MV-4-11 (cell line): Measurements from ENCODE around the gene FIZ1.
"Not testable (repeated sequence)": the region's sequence is repeated elsewhere in the genome, so short reads cannot be mapped to it uniquely, and the experiment has no call there.

Experiments used
- DNase-seq: peaks from one replicate; lab custom pipeline; 2025; lab: John Stamatoyannopoulos, UW

Gene FIZ1

DNA sequence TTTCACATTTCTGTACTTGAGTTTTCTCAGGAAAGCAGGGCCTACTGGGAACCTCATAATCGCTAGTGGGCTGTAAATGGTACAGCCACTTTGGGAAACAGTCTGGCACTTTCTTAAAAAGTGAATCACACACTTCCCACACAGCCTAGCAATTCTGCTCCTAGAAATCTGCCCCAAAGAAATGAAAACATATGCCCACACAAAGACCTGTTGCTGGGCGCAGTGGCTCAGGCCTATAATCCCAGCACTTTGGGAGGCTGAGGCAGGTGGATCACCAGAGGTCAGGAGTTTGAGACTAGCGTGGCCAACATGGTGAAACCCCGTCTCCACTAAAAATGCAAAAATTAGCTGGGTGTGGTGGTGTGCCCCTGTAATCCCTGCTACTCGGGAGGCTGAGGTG is 29.8 kb downstream of the FIZ1 start:
- not testable (repeated sequence) for DNase-seq

- no peak for DNase-seq
Measured at GRCh38 chr19:55567708-55568328, 31.5 kb downstream of the FIZ1 start.

DNA sequence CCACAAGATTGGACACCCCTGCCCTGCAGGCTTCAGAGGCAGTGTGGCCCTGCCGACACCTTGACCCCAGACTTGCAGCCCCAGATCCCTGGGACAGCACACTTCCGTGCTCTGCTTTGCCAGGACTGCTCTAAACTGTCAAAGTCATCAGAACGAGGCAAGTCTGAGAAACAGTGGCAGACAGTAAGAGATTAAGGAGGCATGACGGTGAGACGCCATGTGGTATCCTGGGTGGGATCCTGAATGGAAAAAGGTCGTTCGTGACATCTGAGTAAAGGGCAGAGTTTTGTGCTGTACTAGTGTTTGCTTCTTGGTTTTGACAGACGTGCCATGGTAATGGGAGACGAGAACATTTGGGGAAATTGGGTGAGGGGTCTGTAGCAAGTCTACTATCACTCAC is 32.5 kb downstream of the FIZ1 start:
- DNase-seq, result no peak

GRCh38 chr19:55563261-55563690 is 36.0 kb downstream of the FIZ1 start:
- DNase-seq, result no peak

DNA sequence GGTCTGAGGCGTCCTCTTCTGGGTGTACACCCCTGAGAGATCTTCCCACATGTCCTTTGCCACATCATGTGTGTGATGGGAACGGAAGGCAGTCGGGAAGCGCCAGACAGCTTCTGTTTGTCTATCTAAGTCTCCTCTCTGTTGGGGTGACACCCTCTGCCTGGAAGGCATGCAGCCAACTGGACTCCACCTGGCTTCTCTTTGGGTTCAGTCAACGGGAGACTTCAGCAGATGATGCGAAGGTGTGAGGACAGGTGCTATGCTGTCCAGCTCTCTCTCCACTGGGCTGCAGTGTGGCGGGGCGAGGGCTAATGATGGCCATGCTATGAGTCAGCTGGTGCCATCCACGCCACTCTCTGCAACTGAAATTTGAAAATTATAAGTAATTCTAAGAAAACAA is 39.6 kb downstream of the FIZ1 start:
- DNase-seq, result no peak

- DNase-seq, result no peak
Measured at GRCh38 chr19:55554741-55555152, 44.6 kb downstream of the FIZ1 start.

DNA sequence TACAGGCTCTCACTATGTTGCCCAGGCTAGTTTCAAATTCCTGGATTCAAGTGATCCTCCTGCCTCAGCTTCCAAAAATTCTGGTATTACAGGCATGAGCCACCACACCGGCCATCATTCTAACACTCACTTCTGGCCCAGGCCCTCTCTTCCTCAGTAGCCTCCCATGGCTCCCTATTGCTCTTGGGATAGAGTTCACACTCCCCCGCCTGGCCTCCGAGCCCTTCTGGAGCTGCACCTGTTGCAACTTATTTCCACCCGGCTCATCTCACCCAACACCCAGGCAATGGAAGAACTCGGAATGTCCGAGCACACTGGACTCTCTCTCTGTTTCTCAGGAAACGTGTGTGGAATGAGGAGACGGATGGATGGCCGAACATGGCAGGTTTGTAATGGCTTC is 45.0 kb downstream of the FIZ1 start:
- no peak for DNase-seq

GRCh38 chr19:55553217-55554182 is 45.8 kb downstream of the FIZ1 start:
- DNase-seq, result no peak

DNA sequence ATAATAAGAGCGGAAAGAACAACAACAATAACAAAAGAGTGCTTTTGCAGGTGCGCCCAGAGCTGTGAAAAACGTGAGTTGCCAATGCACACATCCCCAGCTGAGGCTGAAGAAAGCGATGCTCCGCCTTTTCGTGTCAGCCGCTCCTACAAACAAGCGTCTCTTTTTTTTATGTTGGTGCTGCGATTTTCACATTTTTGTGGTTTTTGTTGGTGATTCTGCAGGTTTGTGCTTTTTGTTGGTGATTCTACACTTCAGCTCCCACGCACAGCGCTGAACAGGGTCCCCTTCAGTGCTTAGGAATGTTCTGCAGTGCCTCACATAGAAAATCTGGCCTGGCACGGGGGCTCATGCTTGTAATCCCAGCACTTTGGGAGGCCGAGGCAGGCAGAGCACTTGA is 46.7 kb downstream of the FIZ1 start:
- no peak for DNase-seq

GRCh38 chr19:55552206-55552605 is 47.1 kb downstream of the FIZ1 start:
- DNase-seq, result no peak

DNA sequence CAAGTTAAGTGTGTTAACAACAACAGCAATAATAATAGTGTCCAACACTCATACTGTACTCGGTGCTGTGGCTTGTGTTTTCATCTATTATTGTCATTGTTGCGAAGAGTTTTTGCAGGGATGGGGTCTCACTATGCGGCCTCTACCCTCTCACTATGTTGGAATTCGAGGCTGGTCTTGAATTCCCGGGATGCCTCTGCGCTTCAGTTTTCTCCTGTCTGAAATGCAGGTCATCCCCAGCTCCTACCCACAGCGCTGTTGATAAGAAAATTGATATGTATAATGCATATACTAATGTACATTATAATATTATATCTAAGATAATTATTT is 49.0 kb downstream of the FIZ1 start:
- no peak for DNase-seq

GRCh38 chr19:55549500-55550320 is 49.6 kb downstream of the FIZ1 start:
- DNase-seq, result no peak

DNA sequence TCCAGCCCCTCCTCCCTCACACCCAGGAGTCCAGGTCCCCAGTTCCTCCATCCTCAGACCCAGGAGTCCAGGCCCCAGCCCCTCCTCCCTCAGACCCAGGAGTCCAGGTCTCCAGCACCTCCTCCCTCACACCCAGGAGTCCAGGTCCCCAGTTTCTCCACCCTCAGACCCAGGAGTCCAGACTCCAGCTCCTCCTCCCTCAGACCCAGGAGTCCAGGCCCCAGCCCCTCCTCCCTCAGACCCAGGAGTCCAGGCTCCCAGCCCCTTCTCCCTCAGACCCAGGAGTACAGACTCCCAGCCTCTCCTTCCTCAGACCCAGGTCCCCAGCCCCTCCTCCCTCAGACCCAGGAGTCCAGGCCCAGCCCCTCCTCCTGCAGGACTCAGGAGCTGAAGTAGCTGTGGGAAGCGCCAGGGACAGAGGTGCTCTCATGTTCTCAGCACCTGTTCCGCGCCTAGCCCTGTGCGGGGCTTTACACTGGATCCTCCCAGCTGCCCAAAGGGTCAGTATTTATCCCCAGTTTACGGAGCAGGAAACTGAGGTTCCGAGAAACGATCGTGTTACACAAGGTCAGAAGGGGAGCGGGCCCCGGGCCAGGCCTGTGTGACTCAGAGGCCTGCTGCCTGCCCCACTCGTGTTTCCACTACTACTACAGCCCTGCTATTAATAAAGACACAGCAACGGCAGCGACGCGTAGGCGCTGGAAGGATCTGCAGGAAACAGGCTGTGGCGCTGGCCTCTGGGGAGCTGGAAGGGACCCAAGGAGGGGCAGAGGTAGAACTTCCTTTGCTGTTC is 52.3 kb downstream of the FIZ1 start:
- peak; percentile 82 for DNase-seq

DNA sequence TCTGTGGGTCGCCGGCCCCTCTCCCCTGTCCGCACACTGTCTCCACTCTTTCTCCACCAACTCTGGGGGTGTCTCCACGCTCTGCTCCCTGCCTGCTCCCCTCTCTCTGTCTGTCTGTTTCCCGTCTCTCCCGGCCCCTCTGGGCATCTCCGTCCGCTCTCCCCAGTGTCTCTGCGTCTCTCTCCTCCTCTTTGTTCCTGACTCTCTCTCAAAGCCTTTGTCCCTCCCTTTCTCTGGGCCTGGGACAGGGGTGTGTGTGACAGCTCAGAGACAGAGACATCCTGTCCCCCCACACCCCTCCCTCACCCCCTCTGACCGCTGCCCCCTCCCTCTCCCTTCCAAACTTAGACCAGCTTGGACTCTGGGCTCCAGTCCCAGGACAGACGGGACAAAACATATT is 53.3 kb downstream of the FIZ1 start:
- no peak for DNase-seq

DNA sequence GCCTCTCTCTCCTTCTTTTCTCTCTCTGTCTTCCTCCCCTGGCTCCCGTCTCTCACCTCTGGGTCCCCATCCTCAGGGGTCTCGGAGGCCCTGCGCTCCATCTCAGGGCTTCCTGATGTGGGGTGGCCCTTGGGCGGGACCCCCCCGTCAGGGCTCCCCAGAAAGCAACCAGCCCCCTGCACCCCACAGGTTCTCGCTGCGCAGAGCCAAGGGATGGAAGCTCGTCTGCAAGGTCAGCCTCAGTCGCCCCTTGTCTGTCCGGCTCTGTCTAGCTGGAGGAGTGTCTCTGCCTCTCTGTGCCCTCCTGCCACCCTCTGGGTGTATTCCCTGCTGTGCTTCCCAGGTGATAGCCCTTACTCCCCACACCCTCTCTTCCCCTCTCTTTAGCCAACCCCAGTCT is 53.9 kb downstream of the FIZ1 start, which contains the start of gene SBK3:
Gene SBK3 (minus strand): TSS at position 101 of the 400 bp plus-strand sequence. CDS start 0 bp downstream, at position 101.
- DNase-seq, result no peak

- no peak for DNase-seq
Measured at GRCh38 chr19:55544776-55545439, 54.4 kb downstream of the FIZ1 start.

DNA sequence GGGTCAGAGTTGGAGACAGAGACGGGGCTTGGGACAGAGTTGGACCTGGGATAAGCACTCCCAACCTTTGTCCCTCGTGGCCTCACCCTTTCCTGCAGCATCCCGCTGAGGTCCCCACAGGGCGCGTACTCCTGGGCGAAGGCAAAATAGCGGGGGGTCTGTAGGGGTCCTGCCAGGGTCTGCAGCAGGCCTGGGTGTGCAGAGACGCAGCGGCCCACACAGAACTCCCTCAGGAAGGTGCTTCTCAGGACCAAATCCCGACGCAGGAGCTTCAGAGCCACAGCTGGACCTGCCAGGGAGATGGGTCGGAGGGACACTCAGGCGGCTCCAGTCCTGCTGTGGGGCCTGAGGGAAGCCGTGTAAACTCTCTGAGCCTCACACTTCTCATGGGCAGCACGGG is 55.3 kb downstream of the FIZ1 start:
- no peak for DNase-seq

- no peak for DNase-seq
Measured at GRCh38 chr19:55543567-55543966, 55.8 kb downstream of the FIZ1 start.

DNA sequence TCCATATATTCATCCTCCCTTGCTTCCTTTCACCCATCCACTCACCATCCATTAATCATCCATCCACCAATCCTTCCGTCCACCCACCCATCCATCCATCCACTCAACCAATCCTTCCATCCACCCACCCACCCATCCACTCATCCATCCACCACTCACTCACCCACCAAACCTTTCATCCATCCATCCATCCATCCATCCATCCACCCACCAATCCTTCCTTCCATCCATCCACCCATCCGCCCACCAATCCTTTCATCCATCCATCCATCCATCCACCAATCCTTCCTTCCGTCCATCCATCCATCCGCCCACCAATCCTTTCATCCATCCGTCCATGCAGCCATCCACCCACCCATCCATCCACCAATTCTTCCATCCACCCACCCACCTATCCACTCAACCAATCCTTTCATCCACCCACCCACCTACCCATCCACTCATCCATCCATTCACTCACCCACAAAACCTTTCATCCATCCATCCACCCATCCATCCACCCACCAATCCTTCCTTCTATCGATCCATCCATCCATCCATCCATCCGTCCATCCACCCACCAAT is 56.9 kb downstream of the FIZ1 start:
- no peak for DNase-seq
